GM12873 (cell line): ENCODE measurements around the gene RPUSD1.

Experiments used
- CTCF ChIP-seq: IDR thresholded peaks from 2 replicates; pipeline ENCODE4 v1.5.1; 2012; ENCODE audit warnings: low read depth, mild to moderate bottlenecking, moderate library complexity, low read length, control low read depth; ENCODE audit not compliant: insufficient read depth; ENCODE audit errors: missing control alignments

RPUSD1 gene

GRCh38 chr16:830107-830870 lies 42.1 kb upstream of the RPUSD1 start:
- no peak for TF ChIP-seq CTCF

GRCh38 chr16:828891-829290 lies 40.7 kb upstream of the RPUSD1 start:
- no peak for TF ChIP-seq CTCF

- no peak for TF ChIP-seq CTCF
These were observed 39.3 kb upstream of the RPUSD1 start for GRCh38 chr16:827513-827912.

GRCh38 chr16:825341-826061 lies 37.3 kb upstream of the RPUSD1 start:
- TF ChIP-seq CTCF = no peak

GRCh38 chr16:824601-825000 lies 36.4 kb upstream of the RPUSD1 start:
- TF ChIP-seq CTCF = no peak

GRCh38 chr16:824194-824593 lies 36.0 kb upstream of the RPUSD1 start:
- TF ChIP-seq CTCF = no peak

- TF ChIP-seq CTCF = no peak
These were observed 34.7 kb upstream of the RPUSD1 start for GRCh38 chr16:822909-823297.
